HG02759 (cell line): ENCODE results near the gene PEX14.

Experiments used
- ATAC-seq: cut with Tn5 transposase; IDR thresholded peaks from one replicate; pipeline ENCODE4 v1.9.1; 2021; ENCODE audit warnings: mild to moderate bottlenecking, moderate library complexity; ENCODE audit not compliant: unreplicated experiment

PEX14 gene

DNA sequence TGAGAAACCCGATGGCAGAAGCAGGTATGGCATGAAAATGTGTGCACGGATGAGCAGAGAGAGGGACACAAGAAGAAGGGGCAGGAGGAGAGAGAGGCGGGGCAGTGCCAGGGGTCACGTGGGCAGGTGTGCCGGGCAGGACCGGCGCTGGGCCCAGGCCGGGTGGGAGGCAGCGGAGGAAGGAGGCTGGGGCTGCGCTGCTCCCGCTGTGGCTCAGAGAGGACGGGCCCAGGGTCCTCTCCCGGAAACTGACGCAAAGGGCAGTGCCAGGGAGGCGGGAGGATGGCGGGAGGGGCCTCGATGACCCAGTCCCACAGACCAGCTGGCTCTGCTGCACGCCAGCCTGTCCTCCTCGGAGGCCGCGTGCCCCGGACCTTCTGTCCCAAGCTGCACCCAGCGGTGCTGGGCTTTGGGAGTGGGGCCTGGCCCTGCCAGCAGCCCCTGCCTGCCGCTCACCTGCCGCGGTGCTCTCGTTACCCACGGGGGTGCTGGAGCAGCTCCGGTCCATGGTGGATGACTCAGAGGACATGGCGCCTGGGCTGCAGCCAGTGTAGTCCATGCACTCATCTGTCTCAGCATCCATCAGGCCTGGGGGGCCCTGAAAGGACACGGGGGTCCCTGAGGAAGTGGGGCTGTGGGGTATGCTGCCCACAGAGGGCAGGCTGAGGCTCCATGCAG lies 167.8 kb downstream of the PEX14 start:
- no peak for ATAC-seq

DNA sequence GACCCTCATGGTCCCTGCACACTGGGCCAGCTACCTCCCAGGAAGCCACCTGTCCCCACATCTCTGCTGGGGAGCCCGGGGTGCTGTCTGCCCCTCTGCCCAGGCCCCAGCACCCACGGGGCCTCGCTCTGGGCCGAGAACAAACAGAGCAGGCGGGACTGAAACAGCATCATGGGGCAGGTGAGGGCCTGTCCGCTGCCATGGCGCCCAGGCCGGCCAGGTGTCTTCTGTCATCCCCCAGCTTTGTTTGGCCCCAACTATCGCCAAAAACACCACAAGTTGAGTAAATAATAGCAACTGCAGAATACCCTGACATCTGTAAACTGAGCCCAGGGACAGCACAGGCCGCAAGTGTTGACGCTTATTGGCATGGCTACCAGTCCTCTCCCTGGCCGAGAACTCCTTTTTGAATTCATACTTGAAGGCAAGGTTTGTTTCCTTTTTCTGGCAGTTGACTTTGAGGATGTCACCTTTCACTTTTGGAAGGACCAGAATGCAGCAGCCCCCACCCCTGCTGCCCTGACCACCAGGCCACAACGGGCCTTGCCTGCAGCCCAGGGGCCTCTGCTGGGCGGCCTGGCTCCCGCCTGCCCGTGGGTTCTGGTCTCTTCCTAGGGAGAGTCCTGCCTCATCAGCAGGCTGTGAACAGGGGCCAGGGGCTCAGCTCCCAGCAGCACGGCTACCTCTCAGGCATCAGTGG lies 169.0 kb downstream of the PEX14 start:
- no peak for ATAC-seq

DNA sequence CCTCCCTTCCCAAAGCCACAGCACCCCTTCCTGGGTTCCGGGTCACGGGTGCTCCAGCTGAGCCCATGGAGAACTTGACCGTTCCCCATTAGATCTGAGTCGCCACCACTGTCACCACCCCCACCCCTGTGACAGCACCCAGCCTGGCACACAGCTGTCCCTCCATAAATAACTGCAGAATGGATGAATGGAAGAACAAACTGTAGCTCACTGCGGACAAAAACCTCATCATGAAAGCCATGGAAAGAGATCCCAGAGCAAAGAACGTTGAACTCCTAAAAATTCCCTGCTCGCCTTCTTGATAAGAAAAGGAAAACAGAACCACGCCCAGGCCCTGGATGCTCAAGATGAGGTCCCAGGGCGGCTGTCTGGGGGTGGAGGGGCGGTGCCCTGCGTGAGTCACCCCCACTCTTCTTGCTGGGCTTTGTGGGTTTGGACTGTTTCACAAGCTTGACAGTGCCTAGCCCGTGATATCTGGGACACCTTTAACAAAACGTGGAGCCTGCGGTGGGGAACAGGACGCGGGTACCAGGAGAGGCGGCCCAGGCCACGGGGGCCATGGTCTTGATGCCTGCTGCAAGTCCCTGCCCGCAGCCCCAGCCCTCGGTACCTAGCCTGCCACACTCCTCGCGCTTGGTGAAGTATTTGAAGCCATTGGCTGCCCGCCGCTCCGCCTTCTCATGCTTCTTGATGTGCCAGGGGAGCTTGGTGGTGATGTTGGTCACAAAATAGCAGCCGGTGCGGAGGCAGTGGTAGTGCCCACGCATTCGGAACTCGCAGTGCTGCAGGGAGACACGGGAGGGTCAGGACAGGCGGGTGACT lies 169.8 kb downstream of the PEX14 start:
- ATAC-seq = no peak

DNA sequence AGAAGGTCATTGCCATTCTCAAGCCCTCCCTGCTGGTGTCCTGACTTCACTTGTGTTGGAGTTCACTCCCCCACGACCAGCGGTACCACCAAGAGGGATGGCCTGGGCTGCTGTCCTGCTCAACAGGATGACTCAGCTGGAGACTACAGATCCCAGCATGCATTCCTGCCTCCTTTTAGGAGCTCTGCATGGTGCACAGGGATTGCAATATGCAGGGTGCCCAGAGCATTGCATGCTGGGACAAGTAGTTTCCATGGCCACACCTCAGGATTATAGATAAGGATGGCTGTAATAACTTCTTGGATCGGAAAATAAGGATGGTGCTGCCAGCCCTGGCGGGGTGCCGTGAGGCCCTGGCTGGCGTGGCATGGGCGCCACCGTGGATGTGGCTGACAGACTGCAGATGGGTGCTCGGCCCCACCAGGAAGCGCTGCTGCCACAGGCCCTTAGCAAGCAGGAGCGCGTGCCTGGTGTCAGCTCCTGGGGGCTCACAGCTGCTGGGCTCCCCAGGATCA lies 171.7 kb downstream of the PEX14 start:
- ATAC-seq = no peak

DNA sequence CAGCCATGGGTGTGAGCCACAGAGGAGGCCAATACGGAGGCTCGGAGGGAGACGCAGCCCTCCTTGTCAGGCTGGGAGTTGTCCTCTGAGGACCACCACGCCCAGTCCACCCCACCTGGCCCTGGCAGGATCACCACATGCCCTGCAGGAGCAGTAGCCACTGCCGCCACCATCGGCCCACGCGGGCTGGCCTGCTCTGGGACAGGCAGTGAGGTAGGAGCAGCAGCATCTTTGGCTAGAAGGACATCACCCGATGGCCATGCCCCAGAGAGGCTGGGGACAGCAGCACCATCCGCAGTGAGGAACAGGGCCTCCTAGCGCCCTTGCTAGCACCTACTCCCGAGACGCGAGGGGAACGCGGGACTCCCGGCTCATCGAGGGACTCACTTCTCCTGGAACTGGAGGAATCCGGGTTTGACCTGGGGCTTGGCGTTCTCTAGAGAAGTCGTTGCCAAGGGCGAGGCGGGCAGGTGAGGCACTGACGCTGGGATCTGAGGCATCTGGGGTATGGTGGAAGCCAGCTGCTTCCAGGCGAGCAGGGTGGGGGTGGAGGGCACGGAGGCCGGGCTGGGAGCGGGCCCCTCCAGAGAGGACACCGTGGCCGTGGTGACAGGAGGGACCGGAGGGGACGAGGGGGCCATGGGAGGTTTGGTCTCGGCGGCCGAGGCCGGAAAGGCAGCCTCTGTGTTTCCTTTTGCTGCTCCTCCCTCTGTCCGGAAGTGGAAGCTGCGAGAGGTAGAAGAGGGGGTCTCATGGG lies 172.8 kb downstream of the PEX14 start:
- no peak for ATAC-seq

DNA sequence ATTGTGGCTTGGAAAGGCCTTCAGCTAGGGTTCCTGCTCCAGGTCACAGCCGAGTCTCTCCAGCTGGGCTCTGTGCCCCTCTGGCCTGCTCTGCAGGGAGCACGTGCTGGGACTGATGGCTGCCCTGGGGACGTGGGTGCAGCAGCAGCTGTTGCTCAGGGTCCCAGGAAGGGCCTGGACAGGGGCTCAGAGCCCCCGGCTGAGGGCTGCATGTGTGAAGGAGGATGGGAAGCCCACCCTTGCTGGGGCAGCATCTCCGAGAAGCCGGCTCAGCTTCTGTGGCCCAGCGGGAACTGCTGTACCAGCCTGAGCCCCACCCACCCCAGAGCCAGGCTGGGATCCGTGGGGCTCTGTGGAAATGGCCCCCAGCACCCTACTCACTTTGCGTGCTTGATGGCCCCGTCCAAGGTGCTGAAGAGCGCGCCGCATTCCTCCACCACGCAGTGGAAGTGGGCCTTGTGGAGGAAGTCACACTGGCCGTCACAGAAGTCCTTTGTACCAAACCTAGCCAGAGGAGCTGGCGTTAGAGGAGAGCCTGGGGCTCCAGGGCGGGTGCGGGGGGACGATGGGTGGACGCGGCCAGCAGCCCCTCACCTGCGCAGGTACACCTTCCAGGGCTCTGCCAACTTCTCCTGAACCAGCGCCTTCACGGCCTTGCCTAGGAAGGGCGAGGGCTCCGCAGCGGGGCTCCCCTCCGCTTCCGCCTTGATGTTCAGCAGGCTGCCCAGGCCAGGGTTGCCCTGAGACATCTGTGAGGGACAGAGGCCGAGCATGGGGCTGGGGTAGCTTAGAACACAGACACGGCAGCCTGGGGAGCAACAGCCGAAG lies 174.2 kb downstream of the PEX14 start:
- ATAC-seq = no peak

DNA sequence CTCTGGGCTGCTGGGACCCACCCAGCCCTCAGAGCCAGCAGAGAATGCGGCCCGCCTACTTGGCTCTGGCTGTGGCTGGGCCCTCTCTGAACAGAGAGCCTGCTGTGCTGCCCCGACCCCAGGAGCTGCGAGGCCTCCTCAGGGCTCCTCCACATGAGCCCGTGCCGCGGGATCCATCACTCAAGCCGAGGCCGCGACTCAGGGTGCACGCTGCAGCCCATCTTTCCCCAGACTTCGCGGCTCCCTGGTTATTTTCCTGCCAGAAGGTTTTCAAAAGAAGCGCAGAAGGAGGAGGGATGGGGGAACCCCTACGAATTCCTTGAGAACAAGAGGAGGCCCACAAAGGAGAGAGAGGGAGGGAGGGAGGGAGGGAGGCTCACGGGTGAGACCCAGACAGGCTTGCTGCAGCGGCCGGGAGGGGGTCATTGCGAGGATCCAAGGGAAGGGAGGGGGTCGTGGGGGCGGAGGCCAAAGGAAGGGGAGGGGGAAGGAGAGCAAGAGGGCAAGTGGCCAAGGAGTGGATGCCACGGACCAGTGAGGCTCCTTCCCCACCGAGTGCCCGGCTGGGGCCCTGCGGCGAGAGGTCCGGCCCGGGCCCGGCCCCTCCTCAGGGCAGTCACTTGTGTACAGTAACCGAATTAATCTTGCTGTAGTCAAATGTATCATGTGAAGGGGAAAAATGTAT lies 174.9 kb downstream of the PEX14 start:
- ATAC-seq = no peak

DNA sequence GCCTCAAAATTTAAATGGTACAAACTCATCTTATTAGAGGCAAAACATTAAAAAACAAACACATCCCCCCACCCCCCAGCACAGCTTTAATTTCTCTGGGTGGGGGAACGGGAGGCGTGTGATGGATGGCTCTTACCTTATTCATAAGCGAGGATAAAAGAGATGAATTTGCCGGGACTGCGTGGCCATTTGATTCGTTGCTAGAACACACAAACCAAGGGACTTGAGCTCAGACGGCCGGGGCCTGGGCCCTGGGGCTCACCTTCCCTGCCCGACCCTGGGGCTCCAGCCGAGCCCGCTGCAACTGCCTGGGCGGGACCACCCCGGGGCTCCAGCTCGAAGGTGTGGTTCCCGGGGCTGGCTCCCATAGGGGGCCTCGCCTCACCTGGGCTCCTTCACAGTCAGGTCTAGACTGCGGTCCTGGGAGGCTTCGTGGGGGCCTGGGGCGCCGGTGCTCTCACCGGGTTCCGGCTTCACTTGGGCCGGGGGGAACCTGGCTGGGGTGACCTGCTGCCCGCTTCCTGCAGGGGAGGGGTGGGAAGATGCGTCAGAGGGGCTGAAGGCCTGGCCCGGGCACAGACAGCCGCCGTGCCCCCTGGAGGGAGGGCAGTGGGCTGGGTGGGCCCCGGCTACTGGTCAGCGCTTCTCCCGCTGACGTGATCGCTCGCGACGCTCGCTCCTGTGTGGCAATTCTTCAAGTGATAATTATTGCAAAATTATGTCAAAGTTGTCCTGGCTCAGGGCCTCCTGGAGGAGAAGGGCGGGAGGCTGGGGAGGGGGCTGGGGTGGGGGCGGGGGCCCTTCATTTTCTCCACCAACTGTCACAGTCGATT lies 176.0 kb downstream of the PEX14 start:
- ATAC-seq = no peak

DNA sequence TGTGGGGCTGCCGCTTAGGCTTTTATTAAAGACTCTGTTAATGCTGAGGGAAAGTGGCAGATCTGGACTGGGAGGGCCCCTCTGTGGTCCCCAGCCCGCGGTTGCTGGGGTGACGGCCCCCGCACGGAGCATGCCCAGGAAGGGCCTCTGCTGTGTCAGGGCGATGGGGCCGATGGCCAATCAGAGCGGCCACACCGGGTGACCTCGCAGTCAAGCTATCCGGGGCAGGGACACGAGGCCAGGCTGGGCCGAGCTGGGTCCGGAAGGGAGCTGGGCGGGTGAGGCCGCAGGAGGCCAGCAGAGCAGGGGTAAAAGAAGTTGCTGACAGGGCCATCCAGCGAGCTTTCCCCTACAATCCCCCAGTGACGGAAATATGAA lies 176.6 kb downstream of the PEX14 start:
- ATAC-seq = no peak

DNA sequence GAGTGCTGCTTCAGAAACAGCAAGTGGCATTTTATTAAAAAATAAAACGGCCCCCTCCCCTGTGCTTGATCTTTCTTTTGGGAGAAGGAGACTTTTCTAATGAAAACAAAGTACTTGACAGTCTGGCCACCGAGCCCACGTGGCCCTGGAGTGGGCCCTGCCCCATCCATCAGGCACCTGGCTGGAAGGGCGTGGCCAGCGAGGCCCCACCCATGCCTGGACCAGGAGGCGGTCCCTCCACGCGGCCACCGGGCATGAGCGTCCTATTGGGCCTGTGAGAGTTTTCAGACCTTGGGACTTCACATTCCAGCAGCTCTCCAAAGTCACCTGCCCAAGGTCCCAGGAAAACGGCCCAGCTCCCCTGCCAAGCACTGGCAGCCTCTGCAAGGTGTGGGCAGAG lies 177.0 kb downstream of the PEX14 start:
- ATAC-seq = no peak

DNA sequence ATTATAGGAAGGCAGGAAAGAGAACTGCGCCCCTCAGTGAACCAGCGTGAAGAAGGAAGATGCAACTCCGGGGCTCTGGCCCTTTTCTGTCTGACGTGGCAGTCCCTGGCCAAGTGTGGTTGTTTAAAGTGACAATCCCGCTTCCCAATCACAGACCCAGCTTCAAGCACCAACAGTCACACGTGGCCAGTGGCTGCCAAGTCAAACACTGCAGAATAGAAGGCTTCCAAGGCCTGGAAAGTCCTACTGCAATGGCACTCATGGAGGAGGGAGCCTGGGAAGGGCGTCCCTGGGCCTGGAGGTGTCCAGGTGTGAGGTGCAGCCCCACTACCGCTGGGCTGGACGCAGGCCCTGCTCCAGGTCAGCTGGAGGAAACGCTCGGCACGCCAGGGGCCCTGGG lies 177.9 kb downstream of the PEX14 start:
- no peak for ATAC-seq

DNA sequence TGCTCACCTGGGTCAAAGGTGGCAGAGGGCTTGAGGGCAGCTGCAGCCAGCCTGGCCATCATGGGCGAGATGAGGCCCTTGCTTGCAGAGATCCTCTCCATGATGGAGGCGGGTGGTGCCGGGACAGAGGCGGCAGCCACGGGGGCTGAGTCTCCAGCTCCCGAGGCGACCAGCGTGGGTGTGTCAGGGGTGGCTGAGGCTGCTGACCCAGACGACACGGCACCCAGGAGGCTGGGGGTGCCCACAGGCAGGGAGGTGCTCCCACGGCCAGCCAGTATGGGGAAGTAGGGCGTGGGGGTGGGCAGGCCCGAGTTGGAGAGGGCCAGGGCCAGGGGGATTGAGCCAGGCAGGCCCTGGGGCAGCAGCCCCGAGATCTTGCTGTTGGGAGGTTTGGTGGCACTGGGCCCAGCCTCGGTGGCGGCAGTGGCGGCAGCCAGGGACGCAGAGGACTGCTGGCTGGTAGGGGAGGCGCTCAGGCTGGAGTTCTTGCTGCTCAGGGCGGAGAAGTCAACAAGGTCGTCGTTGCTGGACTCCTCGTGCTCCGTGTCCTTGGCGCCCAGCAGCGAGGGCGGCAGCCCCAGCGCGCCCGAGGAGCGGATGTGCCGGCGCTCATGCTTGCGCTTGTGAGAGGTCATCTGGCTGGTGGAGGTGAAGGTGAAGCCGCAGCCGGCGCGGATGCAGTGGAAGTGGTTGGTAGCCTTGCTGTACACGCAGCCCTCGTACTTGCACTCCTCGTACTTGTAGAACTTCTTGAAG lies 178.8 kb downstream of the PEX14 start:
- ATAC-seq = no peak

DNA sequence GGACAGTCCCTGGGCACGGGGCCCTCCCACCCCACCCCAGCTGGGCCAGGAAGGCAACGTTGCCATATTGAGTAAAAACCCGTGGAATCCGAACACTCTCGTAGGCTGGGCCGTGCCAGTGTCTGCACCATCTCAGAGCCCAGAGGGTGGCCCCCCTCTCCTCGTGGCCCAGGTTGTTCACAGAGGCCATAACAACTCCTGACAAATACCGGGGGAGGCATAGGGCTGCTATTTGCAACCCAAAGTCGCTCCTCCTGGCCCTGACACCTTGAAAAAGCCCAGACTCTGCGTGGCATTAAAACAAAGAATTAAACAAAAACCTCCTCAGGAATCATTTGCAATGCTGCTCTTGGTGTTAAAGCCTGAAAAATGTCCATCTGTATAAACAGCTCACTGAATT lies 180.3 kb downstream of the PEX14 start:
- ATAC-seq = no peak

DNA sequence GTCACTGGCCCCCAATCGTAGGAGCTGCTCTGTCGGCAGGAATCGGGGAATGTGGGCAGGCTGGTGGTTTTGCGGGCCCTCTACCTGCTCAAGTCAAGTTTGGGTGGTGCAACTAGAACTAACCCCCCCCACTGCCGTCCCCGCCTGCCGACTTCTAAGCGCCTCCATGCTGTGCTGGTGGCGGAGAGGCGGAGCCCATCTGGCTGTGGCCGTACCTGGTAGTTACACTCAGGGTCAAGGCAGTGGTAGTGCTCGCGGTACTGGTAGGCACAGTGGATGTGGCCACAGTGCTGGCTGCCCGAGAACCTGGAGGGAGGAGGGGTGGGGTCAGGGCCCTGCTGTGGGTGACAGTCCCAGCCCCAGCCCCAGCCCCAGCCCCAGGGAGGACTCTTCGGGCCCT lies 181.7 kb downstream of the PEX14 start:
- ATAC-seq = no peak

DNA sequence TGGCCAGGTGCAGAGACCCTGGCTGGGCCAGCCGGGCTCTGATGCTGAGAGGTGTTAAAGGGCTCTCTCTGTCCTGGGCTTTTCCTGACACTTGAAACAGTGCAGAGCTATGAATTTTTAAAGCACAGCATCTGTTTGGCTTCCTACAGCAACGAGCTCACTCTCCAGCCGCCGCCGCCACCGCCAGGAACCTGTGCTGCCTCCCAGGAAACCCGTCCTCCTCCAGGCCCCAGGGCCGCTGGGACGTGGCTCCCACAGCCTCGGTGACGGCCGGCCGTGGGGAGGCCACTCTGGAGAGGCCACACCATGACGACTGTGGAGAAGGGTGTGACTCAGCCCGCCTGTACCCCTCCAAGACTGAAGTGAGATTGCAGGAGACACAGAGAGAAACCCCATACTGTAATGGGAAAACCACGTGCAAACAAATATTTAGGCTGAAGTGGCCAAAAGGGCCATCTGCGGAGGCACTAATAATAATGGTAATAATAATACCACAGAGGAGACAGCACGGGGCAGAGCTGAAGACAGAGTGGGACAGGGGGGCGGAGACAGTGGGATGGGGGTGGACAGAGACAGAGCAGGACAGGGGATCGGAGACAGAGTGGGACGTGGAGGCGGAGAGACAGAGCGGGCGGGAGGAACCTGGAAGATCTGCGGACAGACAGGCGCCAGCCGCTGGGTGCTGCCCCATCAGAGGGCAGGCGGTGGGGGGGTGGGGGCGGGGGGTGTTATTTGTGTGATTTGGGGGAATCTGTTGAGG lies 182.5 kb downstream of the PEX14 start:
- no peak for ATAC-seq

DNA sequence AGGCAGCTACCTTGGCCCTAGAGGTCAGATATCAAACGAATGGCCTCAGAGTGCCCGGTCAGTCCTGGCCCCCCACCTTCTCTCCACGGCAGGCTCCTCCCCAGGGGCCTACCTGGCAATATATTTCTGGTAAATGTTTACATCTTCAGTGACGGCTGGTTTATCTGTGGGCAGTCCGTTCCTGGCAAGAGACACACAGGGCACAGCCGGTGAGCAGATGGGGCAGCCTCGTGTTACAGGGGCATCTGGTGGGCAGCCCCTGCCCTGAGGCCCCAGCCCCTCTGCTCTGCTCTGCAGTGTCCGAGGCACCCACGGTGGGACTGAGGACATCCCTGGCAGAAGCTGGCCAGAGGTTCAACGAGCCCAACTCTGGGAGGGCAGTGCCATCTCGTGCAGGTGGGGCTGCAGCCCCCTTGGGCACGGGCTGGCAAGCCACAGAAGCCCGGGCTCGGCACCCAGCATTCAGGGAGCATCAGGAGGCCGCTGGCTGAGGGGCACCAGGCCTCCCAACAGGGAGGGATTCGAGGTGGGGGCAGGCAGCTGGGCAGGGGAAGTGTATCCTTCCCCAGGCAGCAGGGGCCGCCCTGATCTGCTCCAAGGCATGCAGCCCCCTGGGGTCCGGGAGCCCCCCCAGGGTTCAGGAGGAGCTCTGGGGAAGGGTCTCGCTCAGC lies 183.8 kb downstream of the PEX14 start:
- ATAC-seq = no peak

DNA sequence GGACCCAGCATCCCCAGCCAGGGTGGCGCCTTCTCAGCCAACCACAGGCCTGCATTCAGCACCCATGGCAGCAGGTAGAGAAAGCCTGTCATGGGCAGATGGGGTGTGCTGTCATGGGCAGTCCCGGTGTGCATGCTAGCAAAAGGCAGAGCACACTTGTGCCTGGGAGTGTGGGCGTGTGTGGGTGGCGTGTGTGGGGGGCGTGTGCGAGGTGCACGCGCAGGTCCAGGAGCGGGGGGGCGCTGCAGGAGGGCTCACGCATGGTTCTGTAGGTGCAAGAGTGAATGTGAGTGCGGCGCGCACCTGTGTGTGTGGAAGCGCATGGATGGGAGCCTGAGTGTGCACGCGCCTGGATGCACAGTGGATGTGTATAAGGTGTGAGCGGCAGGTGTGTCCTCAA lies 184.5 kb downstream of the PEX14 start:
- ATAC-seq = no peak
